Endometrium (tissue), 2 donors: ENCODE measurements around the gene XCL2.
"Not testable (repeated sequence)": the region's sequence is repeated elsewhere in the genome, so short reads cannot be mapped to it uniquely, and the experiment has no call there.

ENCODE experiments used
- FAIRE-seq: peaks from 2 replicates; lab custom pipeline; 2012; peaks lifted over from hg19 to GRCh38; lab: Jason Lieb, UNC
- donor health status: control.
- donor health status: control.

XCL2 gene

GRCh38 chr1:168543840-168544498 lies at the start of gene XCL2:
TSS of gene XCL2 (minus strand) at chr1:168543997. CDS start at chr1:168543964, 33 bp downstream.
- FAIRE-seq: not testable (repeated sequence)

DNA sequence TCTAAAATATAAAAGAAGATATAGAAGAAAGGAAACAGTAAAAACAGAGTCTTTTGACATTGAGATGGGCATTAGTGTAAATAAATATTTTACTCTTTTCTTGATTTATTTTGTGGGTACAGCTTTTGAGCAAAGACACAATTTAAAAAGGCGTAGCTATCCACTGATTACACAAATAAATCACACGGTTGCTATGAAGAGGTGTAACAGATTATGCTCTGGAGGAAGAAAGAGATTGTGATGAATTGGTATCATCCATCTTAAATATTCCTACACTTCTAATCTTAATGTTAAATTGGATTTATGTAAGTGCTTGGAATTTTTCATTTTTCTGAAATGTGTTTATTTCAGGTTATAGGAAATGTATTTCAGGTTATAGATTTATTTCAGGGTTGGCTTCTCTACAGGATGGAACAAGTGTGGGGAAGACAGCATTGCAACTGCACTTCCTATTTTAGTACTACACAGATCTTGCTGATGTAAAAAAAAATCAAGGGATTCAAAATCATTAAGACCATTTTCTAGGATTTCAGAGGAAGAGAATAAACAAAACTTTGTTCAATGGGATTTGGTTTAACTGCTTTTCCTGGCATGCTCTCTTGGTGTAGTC lies 47.9 kb upstream of the XCL2 start:
- FAIRE-seq: no peak

DNA sequence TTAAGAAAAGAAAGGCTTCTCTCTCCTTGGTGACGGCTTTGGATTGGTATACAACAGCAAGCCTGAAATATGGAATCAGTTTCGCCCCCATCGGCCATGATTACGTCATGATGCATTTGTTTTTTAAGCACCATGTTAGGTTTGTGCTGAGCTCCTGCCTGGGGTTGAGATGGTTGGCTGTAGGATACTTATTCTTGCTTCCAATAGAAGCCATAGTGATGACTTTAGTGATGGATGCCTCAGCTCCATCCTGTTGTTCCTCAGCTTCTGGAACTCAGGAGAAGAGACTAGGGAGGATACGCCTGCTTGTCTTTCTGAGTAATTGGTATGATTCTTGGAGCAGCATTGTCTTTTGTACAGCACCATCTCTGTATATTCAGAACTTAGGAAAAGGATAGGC lies 47.3 kb upstream of the XCL2 start:
- no peak for FAIRE-seq

DNA sequence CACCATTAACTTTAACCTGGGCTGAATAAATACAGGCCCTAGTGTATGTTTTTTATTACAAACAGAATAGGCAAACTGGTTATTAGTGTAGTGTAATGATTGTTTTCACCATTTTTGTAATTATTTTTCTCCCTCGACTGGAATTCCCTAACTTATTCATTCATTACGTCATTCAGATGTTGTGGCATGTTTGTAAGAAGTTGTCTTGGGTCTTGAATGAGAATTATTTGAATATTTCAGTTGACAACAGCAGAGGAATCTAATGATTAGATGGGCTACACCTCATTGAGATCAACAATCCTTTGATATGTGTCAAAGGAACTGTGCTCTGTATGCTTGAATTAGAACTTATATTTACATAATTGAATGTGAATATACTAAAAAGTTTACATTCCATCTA lies 45.4 kb upstream of the XCL2 start:
- FAIRE-seq: no peak

DNA sequence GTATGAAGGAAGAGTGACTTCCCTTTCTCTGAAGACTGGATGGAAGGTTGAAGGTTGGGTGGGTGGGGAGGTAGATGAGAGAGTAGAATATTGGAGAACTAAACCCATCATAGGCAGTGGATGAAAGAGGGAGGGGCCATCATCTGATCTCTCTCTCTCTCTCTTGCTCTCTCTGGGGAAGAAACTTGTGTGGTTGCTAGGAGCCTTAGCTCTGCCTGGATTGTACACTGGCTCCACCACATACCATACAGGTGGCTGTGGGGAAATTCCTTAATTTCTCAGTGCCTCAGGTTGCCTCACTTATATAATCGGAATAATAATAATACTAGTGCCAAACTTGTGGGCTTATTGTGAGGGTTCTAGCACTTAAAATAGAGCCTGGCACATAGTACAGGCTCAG lies 42.1 kb upstream of the XCL2 start:
- no peak for FAIRE-seq

GRCh38 chr1:168585191-168585590 lies 41.4 kb upstream of the XCL2 start:
- FAIRE-seq: no peak

- no peak for FAIRE-seq
Measured at GRCh38 chr1:168583571-168583970, 39.8 kb upstream of the XCL2 start.

GRCh38 chr1:168582688-168583336 lies 39.0 kb upstream of the XCL2 start:
- no peak for FAIRE-seq

DNA sequence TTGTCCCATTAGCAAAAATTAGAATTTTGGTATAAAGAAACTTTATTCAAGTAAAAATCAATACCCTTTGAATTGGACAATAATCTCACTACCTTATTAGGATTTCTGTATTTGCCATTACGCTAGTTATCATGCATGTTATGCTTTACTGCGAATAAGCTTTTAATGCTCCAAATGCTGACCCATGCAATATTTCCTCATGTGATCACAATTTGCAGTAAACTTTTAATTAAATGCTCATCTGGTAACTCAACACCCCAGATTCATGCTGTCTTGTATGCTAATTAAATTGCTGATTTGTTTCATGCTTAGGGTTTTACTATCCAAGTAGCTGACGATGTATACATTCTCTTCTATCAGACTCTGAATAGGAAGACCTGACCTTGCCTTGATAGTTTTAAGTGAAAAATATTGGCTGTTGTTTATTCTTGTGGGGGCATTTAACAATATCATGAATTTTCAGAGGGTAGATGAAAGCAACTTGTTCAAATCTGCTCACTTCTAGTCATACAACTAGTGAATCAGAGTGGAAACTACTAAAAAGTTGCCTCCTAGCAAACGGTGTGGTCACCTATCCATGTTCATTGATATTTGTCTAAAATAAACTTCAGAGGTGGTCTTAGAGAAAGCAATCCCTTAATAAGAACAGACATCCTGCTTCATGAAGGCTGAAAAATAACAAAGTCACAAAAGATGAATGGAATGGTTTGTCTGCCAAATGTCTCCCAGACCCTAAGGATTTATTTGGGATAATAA lies 38.2 kb upstream of the XCL2 start:
- FAIRE-seq: no peak

- FAIRE-seq: peak; percentile 39
Measured at GRCh38 chr1:168580991-168581390, 37.2 kb upstream of the XCL2 start.

GRCh38 chr1:168580290-168580689 lies 36.5 kb upstream of the XCL2 start:
- not testable (repeated sequence) for FAIRE-seq

GRCh38 chr1:168578531-168579185 lies 34.9 kb upstream of the XCL2 start:
- FAIRE-seq: not testable (repeated sequence)

GRCh38 chr1:168576245-168576688 lies 32.5 kb upstream of the XCL2 start, which contains the start of gene XCL1:
TSS of gene XCL1 (plus strand) at chr1:168576605. CDS start at chr1:168576638, 33 bp downstream.
- FAIRE-seq: not testable (repeated sequence)

- peak; percentile 92 for FAIRE-seq
Measured at GRCh38 chr1:168574234-168574633, 30.4 kb upstream of the XCL2 start.

DNA sequence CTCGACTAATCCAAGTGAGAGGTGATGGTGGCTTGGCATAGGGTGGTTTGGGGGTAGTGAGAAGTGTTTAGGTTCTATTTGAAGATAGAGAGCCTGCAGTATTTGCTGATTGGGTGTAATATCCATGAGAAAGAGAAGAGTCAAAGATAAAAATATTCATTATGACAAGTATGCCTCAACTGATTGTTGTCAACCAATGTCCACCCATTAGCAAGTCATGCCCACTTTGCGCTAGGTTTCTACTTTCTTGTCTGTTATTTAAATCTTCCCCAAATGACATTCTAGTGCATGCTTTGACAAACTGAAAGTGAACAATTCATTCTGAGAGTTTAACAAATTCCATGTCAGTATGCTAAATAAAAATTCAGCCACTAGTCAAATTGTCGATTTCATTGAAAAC lies 28.8 kb upstream of the XCL2 start:
- no peak for FAIRE-seq

GRCh38 chr1:168570652-168571051 lies 26.9 kb upstream of the XCL2 start:
- no peak for FAIRE-seq

DNA sequence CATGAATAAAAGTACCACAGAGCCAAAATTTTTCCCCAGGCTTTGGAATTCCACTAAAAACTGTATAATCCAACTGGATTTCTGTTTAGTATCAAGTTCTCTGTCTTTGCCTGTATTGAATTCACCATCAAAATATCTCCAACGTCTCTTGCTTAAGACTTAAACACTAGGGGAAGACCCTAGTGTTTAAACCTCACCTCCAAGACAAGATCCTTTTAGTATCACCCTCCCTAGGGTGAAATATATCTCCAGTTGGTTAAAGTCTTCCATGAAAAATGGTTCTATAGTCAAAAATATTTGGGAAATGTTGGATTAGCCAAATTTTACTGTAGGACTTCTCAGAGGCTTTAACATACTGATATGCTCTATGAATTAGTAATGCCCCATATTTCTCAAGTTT lies 24.5 kb upstream of the XCL2 start:
- FAIRE-seq: no peak

DNA sequence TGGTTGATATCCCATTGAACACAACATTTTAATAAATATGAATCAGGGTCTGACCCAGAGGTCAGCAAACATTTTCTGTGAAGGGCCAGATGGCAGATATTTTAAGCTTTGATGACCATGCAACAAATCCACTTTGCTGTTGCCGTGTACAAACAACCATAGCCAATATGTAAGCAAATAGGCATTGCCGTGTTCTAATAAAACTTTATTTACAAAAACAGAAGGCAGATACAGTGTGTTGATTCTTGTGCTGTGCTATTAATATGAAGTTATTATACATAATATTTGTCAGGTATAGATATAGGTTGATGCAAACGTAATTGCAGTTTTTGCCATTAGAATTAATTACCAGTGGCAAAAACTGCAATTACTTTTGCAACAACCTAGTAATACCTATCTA lies 23.8 kb upstream of the XCL2 start:
- no peak for FAIRE-seq

- no peak for FAIRE-seq
Measured at GRCh38 chr1:168567007-168567406, 23.2 kb upstream of the XCL2 start.

DNA sequence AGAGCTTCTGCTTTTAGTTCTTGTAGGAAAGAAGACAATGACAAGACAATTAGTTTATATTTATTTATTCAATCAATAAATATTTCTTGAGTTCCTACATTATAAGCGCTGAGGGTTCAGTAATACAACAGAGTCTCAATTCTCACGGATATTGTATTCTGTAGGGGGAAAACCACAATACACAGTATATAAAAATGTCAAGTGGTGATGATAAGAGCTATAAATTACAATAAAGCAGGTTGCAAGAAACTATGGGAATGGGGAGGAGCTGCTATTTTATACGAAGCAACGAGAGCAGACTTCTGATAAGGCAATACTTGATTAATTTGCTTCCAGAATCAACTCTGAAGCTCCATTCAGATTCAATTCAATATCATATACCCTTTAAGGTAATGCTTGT lies 22.0 kb upstream of the XCL2 start:
- FAIRE-seq: no peak

- no peak for FAIRE-seq
Measured at GRCh38 chr1:168561989-168562388, 18.2 kb upstream of the XCL2 start.

DNA sequence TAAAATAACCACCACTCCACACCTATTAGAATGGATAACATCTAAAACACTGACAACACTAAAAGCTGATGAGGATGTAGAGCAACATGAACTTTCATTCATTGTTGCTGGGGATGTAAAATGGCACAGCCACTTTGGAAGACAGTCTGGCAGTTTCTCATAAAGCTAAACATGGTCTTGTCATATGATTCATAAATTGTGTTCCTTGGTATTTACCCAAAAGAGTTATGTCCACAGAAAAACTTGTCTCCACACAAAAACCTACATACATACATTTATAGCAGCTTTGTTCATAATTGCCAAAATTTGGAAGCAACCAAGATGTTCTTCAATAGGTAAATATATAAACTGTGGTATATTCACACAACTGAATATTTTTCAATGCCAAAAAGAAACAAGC lies 16.6 kb upstream of the XCL2 start:
- no peak for FAIRE-seq
